Muscle of arm (tissue), 12 donors: ENCODE measurements around the gene PIWIL4. TPM values are rescaled to one million over a fixed set of nuclear protein-coding genes. Genes with fewer than 3 reads are reported as not detected.
A peak's percentile ranks its signal among the peaks of the same experiment; 100 is the strongest.
"Not testable (repeated sequence)": the region's sequence is repeated elsewhere in the genome, so short reads cannot be mapped to it uniquely, and the experiment has no call there.

ENCODE experiments used
- DNase-seq: peaks from one replicate; pipeline ENCODE4 v3.0.0-alpha.2; 2013
- polyA plus RNA-seq, 12 donors: library from polyadenylated mRNA; unstranded; fragments of 120-200 nt; gene quantifications; one replicate each; pipeline ENCODE4 v1.2.1, GENCODE V29; 2013; ENCODE audit not compliant: insufficient read length in 12 of 12

The PIWIL4 gene
- polyA plus RNA-seq, 12 donors = 3.6 to 6.7 (median 4.8) TPM; not detected in 2

DNA sequence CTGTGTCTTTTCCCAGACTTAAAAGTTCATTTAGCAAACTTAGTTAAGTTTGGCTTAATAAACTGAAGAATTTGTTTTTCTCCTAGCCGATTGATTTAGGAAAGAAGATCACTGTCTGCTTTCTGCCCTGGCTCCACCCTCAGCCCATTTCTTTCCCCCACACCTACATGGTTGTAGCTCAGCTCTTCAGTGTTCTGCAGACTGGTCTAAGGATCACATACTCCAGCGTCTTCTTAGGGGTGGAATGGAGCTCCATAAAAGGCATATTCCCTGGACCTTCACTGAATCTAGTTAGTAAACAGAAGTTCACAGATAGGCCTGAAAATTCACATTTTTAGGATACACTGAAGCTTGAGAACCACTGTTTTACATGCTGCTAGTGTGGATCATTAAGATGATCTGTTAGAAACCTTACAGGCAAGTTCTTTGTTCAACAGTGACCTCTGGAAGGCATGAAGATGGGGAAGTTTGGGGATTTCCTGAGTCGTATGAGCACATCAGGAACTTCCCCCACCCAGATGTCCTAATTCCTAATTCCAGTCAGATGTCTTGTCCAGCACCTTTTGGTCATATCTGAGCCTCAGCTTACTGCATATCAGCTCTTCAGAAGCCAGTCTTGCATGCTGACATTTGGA, 16.8 kb downstream of the PIWIL4 start:
- DNase-seq = no peak

GRCh38 chr11:94584978-94585377, 17.8 kb downstream of the PIWIL4 start:
- DNase-seq = no peak

DNA sequence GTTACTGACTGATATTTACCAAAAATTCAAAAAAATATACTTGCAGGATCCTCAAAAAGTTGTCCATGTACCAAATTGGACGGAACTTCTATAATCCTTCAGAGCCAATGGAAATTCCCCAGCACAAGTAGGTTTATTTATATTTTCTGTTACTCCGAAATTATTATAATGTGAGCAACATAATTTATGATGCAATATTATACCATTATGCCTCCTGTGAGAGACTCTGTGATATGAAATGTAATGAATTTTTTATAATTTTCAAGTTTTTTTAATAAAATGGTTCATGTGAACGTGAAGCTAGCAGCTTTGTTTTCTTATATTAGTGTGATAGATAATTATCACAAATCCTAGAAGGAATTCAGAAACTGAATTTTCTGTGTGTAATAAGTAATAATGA, 18.2 kb downstream of the PIWIL4 start:
- DNase-seq = no peak

- no peak for DNase-seq
Measured at GRCh38 chr11:94586546-94586945, 19.4 kb downstream of the PIWIL4 start.

DNA sequence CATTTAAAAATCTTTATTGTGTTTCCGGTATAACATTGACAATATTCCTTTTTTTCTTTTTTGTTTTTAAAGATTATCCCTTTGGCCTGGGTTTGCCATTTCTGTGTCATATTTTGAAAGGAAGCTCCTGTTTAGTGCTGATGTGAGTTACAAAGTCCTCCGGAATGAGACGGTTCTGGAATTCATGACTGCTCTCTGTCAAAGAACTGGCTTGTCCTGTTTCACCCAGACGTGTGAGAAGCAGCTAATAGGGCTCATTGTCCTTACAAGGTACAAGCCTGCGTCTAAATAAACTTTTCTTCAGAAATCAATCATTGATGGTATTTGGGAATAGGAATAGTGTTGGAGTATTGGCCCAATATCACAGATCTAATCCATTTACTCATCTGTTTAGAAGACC, 19.8 kb downstream of the PIWIL4 start:
- DNase-seq = no peak

DNA sequence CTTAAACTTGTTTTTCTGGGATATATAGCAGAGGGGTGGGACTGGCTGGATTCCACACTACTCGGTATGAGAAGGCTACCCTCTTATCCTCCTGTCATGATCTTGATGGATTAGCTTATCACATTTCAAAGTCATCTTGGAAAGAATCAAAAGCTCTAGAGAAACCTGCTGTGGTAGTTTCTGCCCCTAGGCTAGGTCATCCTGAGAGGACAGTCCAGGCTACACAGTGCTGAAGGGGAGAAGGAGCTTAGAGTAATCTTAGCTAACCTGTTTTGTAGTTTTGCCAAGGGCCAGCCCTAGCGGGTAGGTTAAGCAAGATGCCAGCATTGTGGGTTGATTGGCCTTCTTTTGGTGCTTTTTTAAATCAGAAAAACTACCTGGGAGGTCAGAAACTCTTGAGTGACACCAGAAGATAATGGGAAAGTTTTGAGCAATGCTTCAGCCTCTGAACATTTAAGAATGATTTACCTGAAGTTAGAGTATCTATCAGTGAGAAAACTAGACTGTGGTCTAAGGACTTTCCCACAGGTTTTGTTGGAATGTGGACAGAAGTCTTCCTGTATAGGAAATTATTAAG, 21.3 kb downstream of the PIWIL4 start:
- DNase-seq = no peak

- DNase-seq = no peak
Measured at GRCh38 chr11:94590352-94591041, 23.3 kb downstream of the PIWIL4 start.

GRCh38 chr11:94593030-94593429, 25.9 kb downstream of the PIWIL4 start:
- no peak for DNase-seq

- DNase-seq = no peak
Measured at GRCh38 chr11:94595076-94595475, 27.9 kb downstream of the PIWIL4 start.

DNA sequence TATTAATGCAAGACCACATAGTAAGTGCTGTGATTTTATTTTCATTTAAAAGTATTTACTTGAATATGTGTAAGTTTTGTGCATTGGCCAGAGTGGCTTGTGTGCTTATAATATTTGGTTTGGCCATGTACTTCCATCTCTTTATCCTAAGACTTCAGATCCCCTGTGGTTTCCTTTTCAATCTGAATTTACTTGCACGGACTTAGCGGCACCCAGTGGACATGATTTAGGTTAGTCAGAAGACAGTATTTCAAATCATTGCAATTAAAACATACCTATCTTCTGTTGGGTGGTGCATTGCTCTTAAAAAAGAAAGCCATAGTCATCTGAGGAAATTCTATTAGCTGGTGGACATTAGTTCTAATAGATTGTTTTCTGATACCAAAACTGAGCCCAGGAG, 30.7 kb downstream of the PIWIL4 start:
- peak; percentile 8 for DNase-seq

GRCh38 chr11:94599510-94599909, 32.3 kb downstream of the PIWIL4 start:
- no peak for DNase-seq

- DNase-seq = peak; percentile 31
Measured at GRCh38 chr11:94602430-94603372, 35.5 kb downstream of the PIWIL4 start.

- DNase-seq = no peak
Measured at GRCh38 chr11:94603587-94603986, 36.4 kb downstream of the PIWIL4 start.

GRCh38 chr11:94604482-94604881, 37.3 kb downstream of the PIWIL4 start:
- no peak for DNase-seq

DNA sequence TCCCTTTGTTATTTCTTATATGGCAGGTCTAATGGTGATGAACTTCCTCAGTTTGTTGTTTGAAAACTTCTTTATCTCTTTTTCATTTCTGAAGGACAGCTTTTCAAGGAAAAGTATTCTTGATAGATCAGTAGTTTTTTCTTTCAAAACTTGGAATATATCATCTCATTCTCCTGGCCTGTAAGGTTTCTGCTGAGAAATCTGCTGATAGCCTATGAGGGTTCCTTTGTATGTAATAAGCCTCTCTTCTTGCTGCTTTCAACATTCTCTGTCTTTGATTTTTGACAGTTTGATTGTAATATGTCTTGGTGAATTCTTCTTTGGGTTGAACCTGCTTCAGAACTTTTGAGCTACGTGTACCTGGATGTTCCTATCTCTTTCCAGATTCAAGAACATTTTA, 46.0 kb downstream of the PIWIL4 start:
- no peak for DNase-seq

DNA sequence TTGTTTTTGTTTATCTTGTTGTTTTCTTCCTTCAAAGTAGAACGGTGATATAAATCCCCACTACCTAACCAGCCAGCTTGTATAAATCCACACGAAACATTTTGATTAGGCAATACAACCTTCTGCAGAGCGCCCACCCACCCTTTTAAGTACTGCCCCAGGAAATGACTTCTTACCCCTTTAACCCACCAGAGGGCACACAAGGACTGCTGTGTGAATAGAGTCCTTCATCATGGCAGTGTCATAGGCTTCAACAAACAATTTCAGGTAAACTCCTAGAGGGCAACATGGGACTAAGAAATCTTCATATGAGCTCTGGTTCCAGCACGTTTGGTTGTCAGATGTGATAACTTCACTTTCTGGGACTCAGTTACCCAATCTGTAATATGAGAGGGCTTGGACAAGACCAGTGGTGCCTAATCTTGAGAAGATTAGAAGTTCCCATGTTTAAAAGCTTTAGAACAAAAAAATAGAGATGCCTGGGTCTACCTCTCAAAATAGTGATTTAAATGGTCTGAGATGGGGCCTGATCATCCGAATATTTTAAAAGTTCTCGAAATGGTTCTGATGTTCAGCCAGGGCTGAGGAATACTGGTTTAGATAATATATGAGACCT, 56.1 kb downstream of the PIWIL4 start:
- DNase-seq = peak; percentile 71

DNA sequence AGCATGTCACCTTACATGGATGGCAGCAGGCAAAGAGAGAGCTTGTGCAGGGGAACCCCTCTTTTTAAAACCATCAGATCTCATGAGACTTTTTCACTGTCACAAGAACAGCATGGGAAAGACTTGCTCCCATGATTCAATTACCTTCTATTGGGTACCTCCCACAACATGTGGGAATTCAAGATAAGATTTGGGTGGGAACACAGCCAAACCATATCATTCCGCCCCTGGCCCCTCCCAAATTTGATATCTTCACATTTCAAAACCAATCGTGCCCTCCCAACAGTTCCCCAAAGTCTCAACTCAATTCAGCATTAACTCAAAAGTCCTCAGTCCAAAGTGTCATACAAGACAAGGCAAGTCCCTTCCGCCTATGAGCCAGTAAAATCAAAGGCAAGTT, 58.3 kb downstream of the PIWIL4 start:
- not testable (repeated sequence) for DNase-seq

DNA sequence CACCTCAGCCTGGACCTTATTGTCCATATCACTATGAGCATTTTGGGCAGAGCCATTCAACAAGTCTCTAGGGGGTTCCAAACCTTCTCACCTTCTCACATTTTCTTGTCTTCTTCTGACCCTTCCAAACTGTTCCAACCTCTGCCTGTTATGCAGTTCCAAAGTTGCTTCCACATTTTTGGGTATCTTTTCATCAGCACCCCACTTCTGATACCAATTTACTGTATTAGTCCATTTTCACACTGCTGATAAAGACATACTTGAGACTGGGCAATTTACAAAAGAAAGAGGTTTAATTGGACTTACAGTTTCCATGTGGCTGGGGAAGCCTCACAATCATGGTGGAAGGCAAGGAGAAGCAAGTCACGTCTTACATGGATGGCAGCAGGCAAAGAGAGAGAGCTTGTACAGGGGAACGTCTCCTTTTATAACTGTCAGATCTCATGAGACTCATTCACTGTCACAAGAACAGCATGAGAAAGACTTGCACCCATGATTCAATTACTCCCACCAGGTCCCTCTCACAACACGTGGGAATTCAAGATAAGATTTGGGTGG, 59.9 kb downstream of the PIWIL4 start:
- DNase-seq = not testable (repeated sequence)

- no peak for DNase-seq
Measured at GRCh38 chr11:94629741-94630140, 62.6 kb downstream of the PIWIL4 start.

- DNase-seq = no peak
Measured at GRCh38 chr11:94630221-94630620, 63.1 kb downstream of the PIWIL4 start.

DNA sequence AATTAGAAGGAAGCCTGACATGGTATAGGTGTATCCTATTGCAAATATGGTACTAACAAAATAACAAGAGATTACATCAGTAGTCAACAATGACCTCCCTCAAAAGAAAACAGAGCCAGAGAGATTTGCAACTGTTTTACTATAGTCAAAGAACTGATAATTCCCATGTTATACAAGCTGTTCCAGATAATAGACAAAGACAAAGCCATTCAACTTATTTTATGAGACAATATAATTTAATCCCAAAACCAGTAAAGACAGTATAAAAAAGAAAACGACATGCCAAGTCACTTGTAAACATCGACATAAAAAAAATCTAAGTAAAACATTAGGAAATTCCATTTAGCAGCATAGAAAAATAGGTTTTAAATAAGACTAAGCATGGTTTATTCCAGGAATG, 65.2 kb downstream of the PIWIL4 start:
- DNase-seq = no peak
